Endothelial cell of umbilical vein (primary cell): Measurements from ENCODE around the gene PPP1R13B. TPM values are rescaled to one million over a fixed set of nuclear protein-coding genes. Genes with fewer than 3 reads are reported as not detected.

Experiments
- BruUV-seq: library from RNA; stranded (reverse); fragments of 400-500 nt; replicated peaks from 2 replicates; lab custom pipeline; 2021; lab: Mats Ljungman, UMichigan
- CTCF ChIA-PET: fragments of 300-600, 350-600 bp; sonication (Branson Sonifier 250); formaldehyde crosslinking; loops from one replicate; lab custom pipeline; 2021; ENCODE audit warnings: antibody characterized with exemption, inconsistent platforms; lab: Charles Lee
- POLR2A ChIA-PET: fragments of 300-600, 350-600 bp; sonication (Branson Sonifier 250); formaldehyde crosslinking; loops from one replicate; lab custom pipeline; 2021; ENCODE audit warnings: antibody characterized with exemption, inconsistent platforms; lab: Charles Lee
- DNase-seq: peaks from one replicate; pipeline ENCODE4 v3.0.0-alpha.2; 2011; ENCODE audit warnings: low read depth, low spot score
- FAIRE-seq: peaks from 2 replicates; lab custom pipeline; 2011; peaks lifted over from hg19 to GRCh38; lab: Jason Lieb, UNC
- H2AFZ ChIP-seq: 2 replicates; pipeline ENCODE4 v1.6.0; 2012; ENCODE audit warnings: low read depth, low read length, control low read depth, inconsistent platforms
- H3K27ac ChIP-seq: 2 replicates; pipeline ENCODE4 v1.5.1; 2011; ENCODE audit warnings: low read depth, mild to moderate bottlenecking, control low read depth, low read length, moderate library complexity; ENCODE audit not compliant: insufficient read depth
- H3K27me3 ChIP-seq, 2 experiments: 2 replicates each; pipeline versions ENCODE4 v1.6.0 to v1.6.1; 2011; ENCODE audit warnings: low read length in 2 of 2, mixed read lengths in 1 of 2; ENCODE audit not compliant: control insufficient read depth in 2 of 2, insufficient read depth in 2 of 2
- H3K36me3 ChIP-seq, 2 experiments: 2 replicates in 1 of 2; 3 replicates in 1 of 2; pipeline ENCODE4 v1.5.1; 2011; ENCODE audit warnings: low read length in 2 of 2, mild to moderate bottlenecking in 1 of 2, moderate library complexity in 1 of 2; ENCODE audit not compliant: control insufficient read depth in 2 of 2, insufficient read depth in 2 of 2; ENCODE audit errors: extremely low read depth in 1 of 2
- H3K4me1 ChIP-seq: 3 replicates; pipeline ENCODE4 v1.5.1; 2011; ENCODE audit warnings: mild to moderate bottlenecking, low read length; ENCODE audit not compliant: control insufficient read depth, insufficient read depth; ENCODE audit errors: extremely low read depth
- H3K4me2 ChIP-seq: 2 replicates; pipeline ENCODE4 v1.6.1; 2011; ENCODE audit warnings: low read length, control low read depth, mixed read lengths; ENCODE audit not compliant: insufficient read depth
- H3K4me3 ChIP-seq, 3 experiments: fragments of 200-600 bp in 1 of 3; sonication (generic), shearing (Covaris generic) in 1 of 3; replicated peaks in 1 of 3; 2 replicates each; pipeline ENCODE4 v1.5.1; 2011 to 2016; ENCODE audit warnings: control low read depth in 3 of 3, low read length in 3 of 3, mild to moderate bottlenecking in 2 of 3, inconsistent platforms in 1 of 3, low read depth in 1 of 3, moderate library complexity in 1 of 3; ENCODE audit not compliant: insufficient read depth in 1 of 3
- H3K79me2 ChIP-seq: 2 replicates; pipeline ENCODE4 v1.6.0; 2012; ENCODE audit warnings: low read length, inconsistent platforms; ENCODE audit not compliant: control insufficient read depth, insufficient read depth
- H3K9ac ChIP-seq: replicated peaks from 2 replicates; pipeline ENCODE3; 2011; ENCODE audit warnings: low read length, control low read depth; ENCODE audit not compliant: insufficient read depth; ENCODE audit errors: extremely low read depth
- H3K9me1 ChIP-seq: replicated peaks from 3 replicates; pipeline ENCODE4 v1.6.0; 2011; ENCODE audit warnings: mild to moderate bottlenecking, low read length; ENCODE audit not compliant: control insufficient read depth, insufficient read depth; ENCODE audit errors: extremely low read depth
- H3K9me3 ChIP-seq: replicated peaks from 2 replicates; pipeline ENCODE4 v1.5.1; 2012; ENCODE audit warnings: low read length, inconsistent platforms; ENCODE audit not compliant: control insufficient read depth, insufficient read depth
- H4K20me1 ChIP-seq: replicated peaks from 2 replicates; pipeline ENCODE3; 2011; ENCODE audit warnings: mild to moderate bottlenecking, low read length; ENCODE audit not compliant: control insufficient read depth, insufficient read depth; ENCODE audit errors: extremely low read depth
- EZH2 ChIP-seq: IDR thresholded peaks from 2 replicates; pipeline ENCODE4 v1.6.1; 2012; ENCODE audit warnings: borderline replicate concordance, low read depth, mild to moderate bottlenecking, moderate library complexity, low read length, inconsistent platforms; ENCODE audit not compliant: severe bottlenecking
- FOS ChIP-seq: IDR thresholded peaks from 2 replicates; pipeline ENCODE4 v1.6.1; 2011; ENCODE audit warnings: mild to moderate bottlenecking, low read length, moderate library complexity, borderline replicate concordance; ENCODE audit not compliant: insufficient read depth
- GATA2 ChIP-seq: IDR thresholded peaks from 2 replicates; pipeline ENCODE4 v1.7.0; 2011; ENCODE audit warnings: low read depth, mild to moderate bottlenecking, moderate library complexity, mixed read lengths, low read length; ENCODE audit not compliant: insufficient read length, insufficient read depth
- JUN ChIP-seq: IDR thresholded peaks from 2 replicates; pipeline ENCODE4 v1.6.1; 2011; ENCODE audit warnings: borderline replicate concordance, low read depth; ENCODE audit not compliant: insufficient read length, insufficient read depth
- MYC ChIP-seq: IDR thresholded peaks from one replicate; pipeline ENCODE4 v1.6.1; 2011; ENCODE audit warnings: mild to moderate bottlenecking, low read depth, low read length
- POLR2A ChIP-seq: IDR thresholded peaks from 2 replicates; pipeline ENCODE4 v1.6.1; 2012; ENCODE audit warnings: low read depth, mild to moderate bottlenecking, control low read depth, low read length
- POLR2AphosphoS5 ChIP-seq: IDR thresholded peaks from 2 replicates; pipeline ENCODE4 v1.6.1; 2012; ENCODE audit warnings: low read depth, mild to moderate bottlenecking, control low read depth, low read length, moderate library complexity; ENCODE audit not compliant: insufficient read depth
- dilution Hi-C: fragments of 300-500 bp; cut with MboI; formaldehyde crosslinking; loops from one replicate; pipeline ENCODE4 v1.15.0; 2019; ENCODE audit warnings: low sequenced_read_pairs; ENCODE audit not compliant: extremely low pct_ligation_motif_present
- intact Hi-C: fragments of 100-400 bp; cut with micrococcal nuclease; formaldehyde crosslinking; loops from one replicate; pipeline ENCODE4 v1.10.0; 2022
- polyA plus RNA-seq, 4 experiments: library from polyadenylated mRNA; depleted of rRNA in 3 of 4; stranded (reverse) in 3 of 4; unstranded in 1 of 4; fragments of >200 nt; gene quantifications; 2 replicates each; pipeline versions ENCODE4 v1.2.1 to v1.2.3, GENCODE V29; 2011 to 2012; ENCODE audit warnings: missing spikeins in 1 of 4
- total RNA-seq: library from RNA; stranded (reverse); gene quantifications from 2 replicates; pipeline ENCODE4 v1.2.3, GENCODE V29; 2021
- TF ChIP-seq, protein P1 (sequence below), 2 donors: IDR thresholded peaks; 1 replicate in 1 of 2; 2 replicates in 1 of 2; pipeline ENCODE4 v1.5.1; 2011; ENCODE audit warnings: low read length in 2 of 2, mild to moderate bottlenecking in 2 of 2, moderate library complexity in 2 of 2, control low read depth in 1 of 2, inconsistent platforms in 1 of 2, low read depth in 1 of 2; ENCODE audit not compliant: insufficient read depth in 1 of 2; ENCODE audit errors: extremely low read depth in 1 of 2
- TF ChIP-seq, protein P2 (sequence below): IDR thresholded peaks from 2 replicates; pipeline ENCODE4 v1.6.1; 2011; ENCODE audit not compliant: insufficient read depth, insufficient read length

Gene PPP1R13B
- total and polyA plus RNA-seq, 2 donors (not counting 3 experiments of a cell fraction or from before 2014, with no cell fraction given) = 10.0 to 30.0 TPM

DNA sequence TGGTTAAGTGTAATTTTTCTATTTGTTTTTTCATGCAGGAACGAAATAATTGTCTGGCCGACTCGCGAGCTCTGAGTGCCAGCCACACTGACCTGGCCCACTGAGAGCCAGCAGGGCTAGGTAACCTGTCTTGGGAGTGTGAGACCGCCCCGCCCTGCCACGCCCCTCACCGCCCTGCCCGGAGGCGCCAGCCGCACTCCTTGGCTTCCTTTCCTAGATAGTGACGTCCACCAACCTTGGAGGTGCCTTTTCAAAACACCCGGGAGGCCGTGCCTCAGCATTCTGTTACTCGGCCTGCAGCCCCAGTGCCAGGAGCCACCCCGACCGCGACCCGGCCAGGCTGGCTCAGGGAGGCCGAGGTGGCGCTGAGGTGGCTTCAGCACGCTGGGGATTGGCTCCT lies 153.9 kb downstream of the PPP1R13B start:
- no peaks in the 10 kb centered on the region for H3K9me3 ChIP-seq
- H3K27ac ChIP-seq = no peak overlapping the region
- no peak overlapping the region for H3K9ac ChIP-seq
- no peaks in the 10 kb centered on the region for H3K9me1 ChIP-seq
- DNase-seq (no peak), FAIRE-seq (no peak)
- H3K4me3 ChIP-seq = no peak overlapping the region
- H3K79me2 ChIP-seq = peaks cover 11% of the 10 kb centered on the region
- dilution Hi-C loops (no loop called here), intact Hi-C loops (no loop called here)
- POLR2A ChIA-PET = no interaction called here
- H4K20me1 ChIP-seq = peaks cover 3% of the 10 kb centered on the region
- peaks cover 11 to 22% of the 10 kb centered on the region in 2 experiments for H3K36me3 ChIP-seq
- CTCF ChIA-PET = interaction anchor here (2.2 to 2.6 kb wide), 2 partner anchors 11 to 80 kb away, joined by 9 to 10 read pairs; no protein-coding TSS in a partner anchor
- peaks cover 9% of the 10 kb centered on the region for H3K4me1 ChIP-seq
- H3K4me2 ChIP-seq = no peak overlapping the region
- TF ChIP-seq POLR2AphosphoS5 = no peak
- TF ChIP-seq, protein P1, sequence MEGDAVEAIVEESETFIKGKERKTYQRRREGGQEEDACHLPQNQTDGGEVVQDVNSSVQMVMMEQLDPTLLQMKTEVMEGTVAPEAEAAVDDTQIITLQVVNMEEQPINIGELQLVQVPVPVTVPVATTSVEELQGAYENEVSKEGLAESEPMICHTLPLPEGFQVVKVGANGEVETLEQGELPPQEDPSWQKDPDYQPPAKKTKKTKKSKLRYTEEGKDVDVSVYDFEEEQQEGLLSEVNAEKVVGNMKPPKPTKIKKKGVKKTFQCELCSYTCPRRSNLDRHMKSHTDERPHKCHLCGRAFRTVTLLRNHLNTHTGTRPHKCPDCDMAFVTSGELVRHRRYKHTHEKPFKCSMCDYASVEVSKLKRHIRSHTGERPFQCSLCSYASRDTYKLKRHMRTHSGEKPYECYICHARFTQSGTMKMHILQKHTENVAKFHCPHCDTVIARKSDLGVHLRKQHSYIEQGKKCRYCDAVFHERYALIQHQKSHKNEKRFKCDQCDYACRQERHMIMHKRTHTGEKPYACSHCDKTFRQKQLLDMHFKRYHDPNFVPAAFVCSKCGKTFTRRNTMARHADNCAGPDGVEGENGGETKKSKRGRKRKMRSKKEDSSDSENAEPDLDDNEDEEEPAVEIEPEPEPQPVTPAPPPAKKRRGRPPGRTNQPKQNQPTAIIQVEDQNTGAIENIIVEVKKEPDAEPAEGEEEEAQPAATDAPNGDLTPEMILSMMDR (IDR thresholded peaks at IDR 0.05; ENCODE audit: extremely low read depth in 1 of 2, insufficient read depth in 1 of 2, low read depth in 1 of 2, low read length in 2 of 2) = no peak
- no peak for TF ChIP-seq EZH2
- TF ChIP-seq, protein P2, sequence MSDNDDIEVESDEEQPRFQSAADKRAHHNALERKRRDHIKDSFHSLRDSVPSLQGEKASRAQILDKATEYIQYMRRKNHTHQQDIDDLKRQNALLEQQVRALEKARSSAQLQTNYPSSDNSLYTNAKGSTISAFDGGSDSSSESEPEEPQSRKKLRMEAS = no peak
- TF ChIP-seq JUN = no peak
- TF ChIP-seq MYC = no peak
- no peak for TF ChIP-seq GATA2
- no peak for TF ChIP-seq FOS
- no peak for TF ChIP-seq POLR2A
- no TSS peak for BruUV-seq
- H2AFZ ChIP-seq = no peak overlapping the region
- no peaks in the 10 kb centered on the region for H3K27me3 ChIP-seq
